CD4-positive, alpha-beta T cell treated with Interleukin-15 for 1 hour (primary cell): Measurements from ENCODE around the gene ZSCAN18.
"Not testable (repeated sequence)": the region's sequence is repeated elsewhere in the genome, so short reads cannot be mapped to it uniquely, and the experiment has no call there.

Source experiments
- DNase-seq: peaks from one replicate; pipeline ENCODE4 v3.0.0-alpha.2; 2020

Gene ZSCAN18, protein sequence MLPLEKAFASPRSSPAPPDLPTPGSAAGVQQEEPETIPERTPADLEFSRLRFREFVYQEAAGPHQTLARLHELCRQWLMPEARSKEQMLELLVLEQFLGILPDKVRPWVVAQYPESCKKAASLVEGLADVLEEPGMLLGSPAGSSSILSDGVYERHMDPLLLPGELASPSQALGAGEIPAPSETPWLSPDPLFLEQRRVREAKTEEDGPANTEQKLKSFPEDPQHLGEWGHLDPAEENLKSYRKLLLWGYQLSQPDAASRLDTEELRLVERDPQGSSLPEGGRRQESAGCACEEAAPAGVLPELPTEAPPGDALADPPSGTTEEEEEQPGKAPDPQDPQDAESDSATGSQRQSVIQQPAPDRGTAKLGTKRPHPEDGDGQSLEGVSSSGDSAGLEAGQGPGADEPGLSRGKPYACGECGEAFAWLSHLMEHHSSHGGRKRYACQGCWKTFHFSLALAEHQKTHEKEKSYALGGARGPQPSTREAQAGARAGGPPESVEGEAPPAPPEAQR

GRCh38 chr19:58097781-58098681 is at the start of gene ZSCAN18:
TSS of gene ZSCAN18 (minus strand) at chr19:58098231. CDS start at chr19:58090267, 7,964 bp downstream.
- peak; percentile 99 for DNase-seq

- DNase-seq = not testable (repeated sequence)
These were observed 49.4 kb upstream of the ZSCAN18 start for GRCh38 chr19:58147475-58147874.

DNA sequence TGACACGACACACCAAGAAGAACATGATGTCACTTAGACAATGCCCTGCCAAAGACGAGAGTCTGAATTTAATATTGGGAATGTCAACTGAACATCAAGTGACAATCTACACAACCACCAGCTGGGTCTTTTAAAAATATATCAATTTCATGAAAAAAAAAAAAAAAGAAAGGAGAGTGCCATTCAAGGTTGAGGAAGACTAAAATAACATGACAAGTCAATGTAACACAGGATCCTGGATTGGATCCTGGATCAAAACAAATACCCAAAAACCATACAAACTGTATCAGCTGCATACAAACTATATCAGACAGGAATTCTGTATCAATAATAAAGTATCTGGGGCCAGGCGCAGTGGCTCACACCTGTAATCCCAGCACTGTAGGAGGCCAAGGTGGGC is 47.8 kb upstream of the ZSCAN18 start:
- no peak for DNase-seq

DNA sequence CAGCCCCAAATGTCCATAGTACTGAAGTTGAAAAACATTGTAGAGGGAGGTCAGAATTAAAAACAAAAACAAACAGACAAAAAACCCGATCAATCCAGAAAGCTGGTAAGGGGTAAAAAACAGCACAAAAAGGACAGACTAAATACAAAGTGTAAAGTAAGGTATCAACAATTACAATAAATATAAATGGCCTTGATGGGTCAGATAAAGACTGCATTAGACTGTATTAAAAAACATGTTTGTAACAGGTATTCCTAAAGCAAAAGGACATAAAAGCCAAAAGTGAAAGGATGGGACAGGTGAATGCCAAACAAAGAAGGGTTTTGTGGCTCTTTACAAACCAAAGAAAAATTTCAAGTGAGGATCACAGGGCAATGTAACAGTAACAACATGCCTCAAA is 36.2 kb upstream of the ZSCAN18 start:
- DNase-seq = no peak

- DNase-seq = no peak
These were observed 31.3 kb upstream of the ZSCAN18 start for GRCh38 chr19:58129284-58129683.

DNA sequence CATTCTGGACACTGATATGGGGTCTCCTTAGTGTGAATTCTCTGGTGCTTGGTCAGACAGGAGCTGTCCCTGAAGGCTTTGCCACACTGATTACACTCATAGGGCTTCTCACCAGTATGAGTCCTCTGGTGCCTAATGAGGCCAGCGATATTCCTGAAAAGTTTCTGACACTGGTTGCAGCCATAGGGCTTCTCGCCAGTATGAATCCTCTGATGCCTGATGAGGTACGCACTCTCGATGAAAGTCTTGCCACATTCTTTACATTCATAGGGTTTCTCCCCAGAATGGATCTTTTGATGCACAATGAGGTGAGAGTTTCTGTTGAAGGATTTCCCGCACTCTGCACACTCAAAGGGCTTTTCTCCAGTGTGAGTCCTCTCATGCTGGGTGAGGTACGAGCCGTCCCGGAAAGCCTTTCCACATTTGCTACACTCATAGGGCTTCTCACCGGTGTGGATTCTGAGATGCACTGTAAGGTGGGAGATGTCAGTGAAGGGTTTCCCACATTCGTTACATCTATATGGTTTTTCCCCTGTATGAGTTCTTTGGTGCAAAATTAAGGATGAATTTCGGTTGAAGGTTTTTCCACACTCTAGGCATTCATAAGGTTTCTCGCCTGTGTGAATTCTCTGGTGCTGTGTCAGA is 30.1 kb upstream of the ZSCAN18 start:
- DNase-seq = no peak

DNA sequence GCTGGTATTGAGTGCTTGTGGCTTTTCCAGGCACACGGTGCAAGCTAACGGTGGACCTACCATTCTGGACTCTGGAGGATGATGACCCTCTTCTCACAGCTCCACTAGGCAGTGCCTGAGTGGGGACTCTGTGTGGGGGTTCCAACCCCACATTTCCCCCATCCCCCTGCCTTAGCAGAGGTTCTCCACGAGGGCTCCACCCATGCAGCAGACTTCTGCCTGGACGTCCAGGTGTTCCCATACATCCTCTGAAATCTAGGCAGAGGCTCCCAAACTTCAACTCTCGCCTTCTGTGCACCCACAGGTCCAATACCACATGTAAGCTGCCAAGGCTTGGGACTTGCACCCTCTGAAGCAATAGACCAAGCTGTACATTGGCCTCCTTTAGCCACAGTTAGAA is 25.3 kb upstream of the ZSCAN18 start:
- DNase-seq = no peak

DNA sequence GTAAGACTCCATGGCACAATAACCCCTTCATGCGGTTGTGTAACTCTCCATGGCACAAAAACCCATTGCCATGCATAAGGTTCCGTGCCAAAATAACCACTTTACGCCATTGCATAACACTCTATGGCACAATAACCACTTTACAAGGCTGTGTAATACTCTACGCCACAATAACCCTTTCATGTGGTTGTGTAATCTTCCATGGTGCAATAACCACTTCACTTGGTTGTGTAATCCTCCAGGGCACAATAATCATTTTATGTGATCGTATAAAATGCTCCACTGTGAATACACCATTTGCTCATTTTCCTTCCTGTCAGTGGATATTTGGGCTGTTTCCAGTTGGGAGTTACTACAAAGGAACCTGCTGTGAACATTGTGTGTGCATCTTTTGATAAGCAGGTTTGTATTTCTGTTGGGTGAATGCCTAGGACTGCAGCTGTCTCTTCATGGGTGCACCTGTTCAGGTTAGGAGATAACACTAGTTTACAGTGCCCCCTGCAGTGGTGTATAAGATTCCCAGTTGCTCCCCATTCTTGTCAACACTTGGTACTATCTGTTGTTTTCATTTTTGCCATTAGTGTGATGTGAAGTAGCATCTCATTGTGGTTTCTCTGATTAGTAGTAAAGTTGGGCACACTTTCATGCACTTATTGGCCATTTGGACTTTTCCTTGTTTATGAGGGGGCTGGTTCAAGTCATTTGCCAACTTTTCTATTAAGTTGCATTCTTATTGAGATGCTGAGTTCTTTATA is 21.1 kb upstream of the ZSCAN18 start:
- DNase-seq = no peak

DNA sequence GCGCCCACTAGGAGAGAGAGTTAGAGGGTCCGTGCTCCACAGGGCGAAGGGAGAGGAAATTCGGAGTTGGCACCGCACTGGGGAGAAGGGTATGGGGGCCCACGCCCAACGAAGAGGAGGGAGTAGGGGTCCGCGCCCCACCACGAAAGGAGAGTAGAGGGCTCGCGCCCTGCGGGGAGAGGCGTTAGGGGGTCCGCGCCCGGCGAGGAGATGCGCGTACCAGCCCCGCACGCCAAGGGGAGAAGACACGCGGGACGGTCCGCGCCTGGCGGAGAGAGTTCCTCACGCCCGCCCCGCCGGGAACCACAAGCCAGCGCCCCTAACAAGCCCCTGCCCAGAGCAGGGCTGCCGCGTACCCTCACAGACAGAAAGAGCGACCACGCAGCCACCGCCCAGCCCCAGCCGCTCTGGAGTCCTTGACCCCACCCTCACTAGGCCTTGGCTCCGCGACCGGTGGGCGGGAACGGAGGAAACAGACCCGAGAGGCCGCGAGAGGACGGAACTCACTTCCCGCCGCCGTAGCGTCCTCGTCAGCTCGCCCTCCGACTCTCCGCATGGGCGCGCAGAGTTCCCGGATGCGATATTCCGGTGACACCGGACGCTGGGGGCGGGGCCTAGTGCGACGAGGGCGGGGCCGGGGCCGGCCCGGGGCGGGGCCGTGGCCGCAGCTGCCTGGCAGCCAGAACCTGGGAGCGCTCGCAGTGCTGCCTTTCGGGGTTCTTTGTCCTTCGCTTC is 20.0 kb upstream of the ZSCAN18 start:
- DNase-seq = no peak

GRCh38 chr19:58108546-58108817 is 10.5 kb upstream of the ZSCAN18 start:
- no peak for DNase-seq

DNA sequence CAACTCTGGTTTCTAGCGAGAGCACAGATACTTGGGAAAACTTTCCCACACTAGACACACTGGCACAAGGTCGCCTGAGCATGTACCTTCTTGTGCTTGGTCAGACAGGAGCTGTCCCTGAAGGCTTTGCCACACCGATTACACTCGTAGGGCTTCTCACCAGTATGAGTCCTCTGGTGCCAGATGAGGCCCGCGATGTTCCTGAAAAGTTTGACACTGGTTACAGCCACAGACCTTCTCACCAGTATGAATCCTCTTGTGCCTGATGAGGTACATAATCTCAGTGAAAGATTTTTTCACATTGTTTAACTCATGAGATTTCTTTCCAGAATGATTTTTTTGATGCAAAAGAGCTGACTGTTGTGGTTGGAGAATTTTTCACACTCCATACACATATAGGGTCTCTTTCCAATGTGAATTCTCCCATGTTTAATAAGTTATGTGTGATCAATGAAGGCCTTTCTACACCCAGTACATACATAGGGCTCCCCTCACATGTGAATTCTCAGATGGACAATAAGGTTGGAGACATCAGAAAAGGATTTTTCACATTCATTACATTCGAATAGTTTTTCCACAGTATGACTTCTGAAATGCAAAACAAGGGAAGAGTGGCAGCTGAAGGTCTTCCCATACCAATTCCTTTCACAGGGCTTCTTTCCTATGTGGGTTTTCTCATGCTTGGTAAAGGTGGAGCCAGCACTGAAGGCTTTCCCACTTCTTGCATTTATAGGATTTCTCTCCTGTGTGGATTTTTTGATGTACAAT is 9.9 kb upstream of the ZSCAN18 start:
- DNase-seq = no peak

GRCh38 chr19:58098682-58098998 is 609 bp upstream of the ZSCAN18 start:
- DNase-seq = no peak

DNA sequence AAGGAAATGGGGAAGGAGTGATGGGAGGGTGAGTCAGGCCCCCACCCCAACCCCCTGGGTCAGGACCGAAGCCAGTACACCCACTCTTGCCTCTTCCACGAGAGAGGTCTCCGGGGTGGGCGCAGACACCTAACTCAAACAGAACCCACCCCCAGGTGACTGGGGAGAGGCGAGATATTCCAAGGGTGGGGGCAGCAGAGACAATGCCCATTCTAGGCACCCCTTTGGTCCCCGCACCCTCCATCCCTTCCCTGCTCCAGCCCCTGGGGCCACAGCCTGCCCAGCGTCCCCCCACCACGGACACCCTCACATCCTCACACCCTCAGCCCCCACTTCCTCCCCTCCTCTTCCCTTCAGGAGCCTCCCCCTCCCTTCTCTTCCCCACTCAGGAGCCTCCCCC is 682 bp downstream of the ZSCAN18 start:
- no peak for DNase-seq

- no peak for DNase-seq
These were observed 1.1 kb downstream of the ZSCAN18 start for GRCh38 chr19:58096884-58097283.

GRCh38 chr19:58095328-58095727 is 2.7 kb downstream of the ZSCAN18 start:
- DNase-seq = no peak

DNA sequence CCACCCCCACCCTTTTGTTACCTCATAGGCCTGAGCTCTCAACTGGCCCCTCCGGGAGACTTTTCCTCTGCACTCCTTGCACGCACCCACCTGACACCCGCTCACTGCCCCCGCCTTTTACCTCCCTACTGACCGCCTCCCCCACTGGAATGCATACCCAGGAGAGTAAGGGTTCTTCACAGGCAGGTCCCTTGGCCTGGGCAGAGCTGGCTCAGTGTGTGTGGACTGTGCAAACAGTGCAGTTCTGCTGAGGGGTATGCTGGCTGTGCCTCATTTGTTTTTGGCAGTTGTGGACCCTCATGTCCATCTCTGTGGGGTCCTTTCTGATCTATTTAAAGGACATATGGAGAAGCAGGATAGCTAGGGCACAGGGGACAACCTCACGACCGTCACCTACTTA is 5.0 kb downstream of the ZSCAN18 start:
- no peak for DNase-seq

- DNase-seq = no peak
These were observed 6.6 kb downstream of the ZSCAN18 start for GRCh38 chr19:58091251-58091995.

GRCh38 chr19:58089846-58090245 is 8.2 kb downstream of the ZSCAN18 start:
- no peak for DNase-seq

- no peak for DNase-seq
These were observed 9.4 kb downstream of the ZSCAN18 start for GRCh38 chr19:58088521-58089052.
